Activated CD4-positive, alpha-beta T cell treated with anti-CD3 and anti-CD28 coated beads, Interleukin-2, amount 50 U/mL, for 48 hours (primary cell): ENCODE results near the gene ZNF394.

Experiments used
- DNase-seq, 2 experiments: peaks; one replicate each; pipeline ENCODE4 v3.0.0-alpha.2; 2020

The ZNF394 gene

DNA sequence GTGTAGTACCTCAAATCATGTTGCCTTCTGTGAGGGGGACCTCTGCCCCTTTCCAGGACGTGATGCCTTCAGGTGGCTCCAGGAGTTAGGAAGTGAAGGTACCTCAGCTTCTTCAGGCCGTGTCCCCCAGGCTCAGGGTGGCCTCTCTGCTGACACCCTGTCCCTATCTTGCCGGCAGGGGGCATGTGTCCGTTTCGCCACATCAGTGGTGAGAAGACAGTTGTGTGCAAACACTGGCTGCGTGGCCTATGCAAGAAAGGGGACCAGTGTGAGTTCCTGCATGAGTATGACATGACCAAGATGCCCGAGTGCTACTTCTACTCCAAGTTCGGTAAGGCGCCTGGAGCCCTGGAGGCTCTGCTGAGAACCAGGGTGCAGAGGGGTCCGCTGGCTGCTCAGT is 52.1 kb downstream of the ZNF394 start:
- no peak for DNase-seq

DNA sequence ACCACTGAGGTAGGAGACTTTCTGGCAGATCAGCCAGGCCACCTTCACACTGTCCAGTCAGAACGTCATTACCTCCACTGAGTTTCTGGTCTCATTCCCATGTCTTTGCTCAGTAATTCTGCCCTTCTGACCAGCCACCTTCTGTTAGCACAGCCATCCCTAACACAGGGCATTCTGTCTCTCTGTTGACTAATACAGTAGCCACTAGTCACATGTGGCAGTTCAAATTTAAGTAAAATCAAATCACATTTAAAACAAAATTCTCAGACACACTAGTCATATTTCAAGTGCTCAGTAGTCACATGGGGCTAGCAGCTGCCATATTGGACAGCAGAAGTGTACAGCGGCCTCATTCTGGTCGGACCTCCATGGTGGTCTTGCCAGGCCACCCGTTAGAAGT is 54.0 kb downstream of the ZNF394 start:
- DNase-seq, result no peak
